Fibroblast of skin of abdomen (primary cell): ENCODE results near the gene MUC5AC.
A peak's percentile ranks its signal among the peaks of the same experiment; 100 is the strongest.

Experiments used
- DNase-seq: peaks from one replicate; pipeline ENCODE4 v3.0.0-alpha.2; 2013

Gene MUC5AC

GRCh38 chr11:1121813-1122663 lies 35.7 kb upstream of the MUC5AC start:
- no peak for DNase-seq

- no peak for DNase-seq
Measured at GRCh38 chr11:1122664-1123002, 35.1 kb upstream of the MUC5AC start.

DNA sequence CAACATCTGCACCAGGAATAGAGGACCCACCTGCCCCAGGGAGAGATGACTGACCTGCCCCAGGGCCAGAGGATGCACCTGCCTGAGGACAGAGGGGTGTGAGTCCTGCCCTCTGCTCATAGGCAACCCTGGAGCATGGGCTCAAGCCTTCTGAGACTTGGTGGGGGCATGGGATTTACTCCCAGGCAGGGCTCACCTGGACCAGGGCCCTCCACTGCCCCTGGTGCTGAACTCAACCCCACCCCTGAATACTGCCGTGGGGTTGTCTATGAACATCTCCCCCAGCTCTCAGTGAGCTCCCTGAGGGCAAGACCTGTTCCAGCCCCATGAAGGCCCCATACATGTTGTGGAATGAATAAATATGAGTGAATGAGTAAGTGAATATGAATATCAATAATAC lies 33.8 kb upstream of the MUC5AC start:
- no peak for DNase-seq

- DNase-seq: no peak
Measured at GRCh38 chr11:1125803-1126202, 31.9 kb upstream of the MUC5AC start.

- no peak for DNase-seq
Measured at GRCh38 chr11:1126491-1126926, 31.2 kb upstream of the MUC5AC start.

GRCh38 chr11:1126935-1127663 lies 30.7 kb upstream of the MUC5AC start:
- DNase-seq: no peak

- DNase-seq: no peak
Measured at GRCh38 chr11:1127664-1128162, 30.0 kb upstream of the MUC5AC start.

GRCh38 chr11:1128311-1129142 lies 29.2 kb upstream of the MUC5AC start:
- DNase-seq: no peak

DNA sequence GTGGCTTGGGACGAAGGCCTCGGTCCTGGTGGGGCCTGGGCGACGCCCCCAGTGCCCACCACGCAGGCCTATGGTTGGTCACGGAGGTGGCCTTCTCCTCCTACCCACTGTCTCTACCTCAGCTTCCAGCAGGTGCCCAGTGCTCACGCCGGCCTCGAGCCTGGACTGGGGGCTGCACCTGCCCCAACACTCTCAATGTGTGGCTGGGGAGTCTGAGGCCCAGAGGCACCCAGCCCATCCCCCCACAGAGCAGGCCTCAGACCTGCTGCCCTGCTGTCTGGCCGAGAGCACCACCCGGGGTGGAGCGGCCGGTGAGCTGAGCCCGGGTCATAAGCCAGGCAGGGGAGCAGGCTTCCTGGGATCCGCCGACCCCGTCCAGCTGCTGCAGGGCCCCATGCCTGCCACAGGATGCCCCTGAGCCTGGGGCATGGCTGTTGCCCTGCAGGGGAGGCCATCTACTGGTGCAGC lies 28.6 kb upstream of the MUC5AC start:
- DNase-seq: no peak

DNA sequence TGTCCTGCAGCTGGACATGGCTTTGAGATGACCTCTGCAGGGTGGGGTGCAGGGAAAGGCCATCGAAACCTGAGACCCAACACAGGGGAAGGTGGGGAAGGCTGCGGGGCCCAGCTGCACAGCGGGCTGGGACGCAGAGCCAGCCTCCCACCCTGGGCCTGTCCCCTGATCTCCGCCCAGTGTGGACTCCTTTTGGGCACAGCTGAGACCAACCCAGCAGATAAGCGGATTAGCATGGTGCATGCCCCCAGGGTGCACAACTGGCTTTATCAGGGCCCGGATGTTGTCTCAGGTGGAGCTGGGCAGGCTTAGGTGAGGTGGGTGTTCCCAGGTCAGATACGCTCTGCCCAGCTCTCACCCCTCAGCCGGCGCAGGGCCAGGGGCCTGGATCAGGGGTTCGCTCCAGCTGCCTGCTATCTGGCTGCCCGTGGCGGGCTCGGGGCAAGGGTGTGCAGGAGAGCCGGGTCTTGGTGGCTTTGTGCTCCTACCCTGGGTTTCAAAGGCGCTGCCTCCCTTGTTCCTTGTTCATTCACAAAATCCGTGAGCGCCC lies 28.1 kb upstream of the MUC5AC start:
- DNase-seq: no peak

DNA sequence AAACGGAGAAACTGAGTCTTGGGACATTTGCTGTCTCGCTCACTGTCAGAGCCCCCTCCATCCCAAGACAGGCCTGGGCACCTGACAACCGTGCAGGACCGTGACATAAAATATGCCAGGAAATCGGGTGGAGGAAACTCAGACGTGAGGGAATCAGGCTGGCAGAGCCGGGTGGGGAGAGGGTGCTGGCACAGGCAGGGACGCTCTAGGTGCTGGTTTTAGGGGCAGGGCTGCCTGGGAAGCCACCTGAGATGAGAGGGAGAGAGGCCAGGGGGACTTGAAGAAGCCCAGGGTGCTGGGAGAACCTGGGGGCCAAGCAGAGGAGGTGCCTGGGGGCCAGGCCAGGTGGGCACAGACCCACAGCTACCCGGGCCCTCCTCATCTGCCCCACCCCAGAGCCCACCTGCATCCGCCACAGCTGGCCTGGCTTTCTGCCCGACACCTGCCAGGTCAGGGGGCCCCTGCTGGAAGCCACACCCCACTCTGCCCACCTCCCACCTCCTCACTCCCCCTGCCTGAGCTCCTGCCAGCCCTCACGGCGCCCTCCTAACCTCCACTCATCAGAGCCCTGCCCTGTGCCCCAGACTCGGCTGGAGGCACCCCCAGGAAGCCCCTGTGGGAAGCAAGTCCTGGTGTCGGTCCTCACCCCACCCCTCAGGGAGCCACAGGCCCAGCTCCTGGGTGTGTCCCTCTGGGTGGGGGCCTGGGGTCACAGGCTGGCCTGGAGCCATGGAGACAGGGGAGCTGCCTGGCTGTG lies 27.3 kb upstream of the MUC5AC start:
- no peak for DNase-seq

- no peak for DNase-seq
Measured at GRCh38 chr11:1131033-1131911, 26.5 kb upstream of the MUC5AC start.

GRCh38 chr11:1134848-1135445 lies 22.8 kb upstream of the MUC5AC start:
- no peak for DNase-seq

GRCh38 chr11:1138097-1138496 lies 19.7 kb upstream of the MUC5AC start:
- DNase-seq: no peak

DNA sequence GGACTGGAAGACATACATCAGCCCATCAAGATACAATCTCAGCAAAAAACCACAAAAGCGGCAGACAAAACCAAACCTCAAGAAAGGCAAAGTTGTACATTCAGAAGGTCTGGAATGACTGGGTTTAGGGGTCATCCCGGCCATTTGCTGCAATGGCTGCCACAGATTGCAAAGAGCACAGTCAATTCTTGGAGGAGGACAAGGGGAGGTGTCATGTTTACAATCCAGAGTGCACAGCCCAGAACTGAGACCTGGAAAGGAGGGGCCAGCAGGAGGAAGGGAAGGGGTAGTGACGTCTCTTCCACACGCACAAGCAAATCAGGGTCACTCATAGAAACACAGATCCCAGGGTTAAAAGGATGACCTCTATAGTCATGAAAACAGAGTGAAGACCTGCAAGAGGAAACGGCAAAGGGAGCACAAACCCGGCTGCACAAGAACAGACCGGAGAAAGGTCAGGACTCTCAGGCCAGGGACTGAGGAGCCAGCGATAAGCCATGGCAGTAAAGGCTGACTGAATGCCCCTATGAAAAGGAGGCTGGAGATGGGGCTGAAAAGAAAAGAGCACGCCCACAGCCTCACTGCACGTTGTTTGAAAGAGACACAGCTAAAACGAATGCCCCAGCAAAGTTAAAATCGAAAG lies 18.2 kb upstream of the MUC5AC start:
- peak; percentile 6 for DNase-seq

DNA sequence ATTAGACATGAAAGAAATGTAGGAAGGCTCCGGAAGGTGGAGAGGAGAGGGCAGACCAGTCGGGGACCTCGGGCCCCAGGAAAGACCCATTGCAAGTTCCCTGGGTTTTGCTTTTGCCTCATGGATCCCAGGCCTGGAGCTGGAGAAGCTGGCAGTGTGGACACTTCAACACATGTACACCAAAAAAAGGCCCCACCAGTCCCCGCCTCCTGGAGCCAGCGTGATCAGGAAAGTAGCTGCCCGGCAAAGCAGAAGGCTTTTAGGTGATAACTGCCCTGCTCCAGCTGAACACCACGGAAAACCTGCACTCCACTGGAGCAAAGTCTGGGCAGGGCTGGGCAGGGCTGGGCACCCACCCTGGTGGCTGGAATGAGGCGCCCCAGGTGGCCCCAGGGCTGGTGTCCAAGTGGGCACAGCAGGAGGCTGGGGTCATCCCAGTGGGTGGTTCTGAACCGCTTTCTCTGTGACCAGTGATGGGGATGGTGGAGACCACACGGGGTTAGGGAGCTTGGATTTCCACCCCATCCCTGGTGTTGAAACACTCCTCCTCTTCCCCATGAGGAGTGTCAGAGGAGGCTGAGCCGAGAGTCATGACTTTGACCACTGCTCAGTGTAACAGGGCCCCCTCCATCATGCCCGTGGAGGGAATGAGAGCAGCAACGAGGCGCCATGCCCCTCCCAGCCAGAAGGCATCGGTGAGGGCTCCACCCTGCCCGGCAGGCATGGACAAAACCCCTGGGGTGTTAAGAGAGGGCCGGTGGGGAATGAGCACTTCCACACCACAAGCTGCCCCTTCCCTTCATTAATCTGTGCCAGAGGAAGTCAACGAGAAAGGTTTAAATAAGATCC lies 16.9 kb upstream of the MUC5AC start:
- no peak for DNase-seq

GRCh38 chr11:1146365-1146764 lies 11.4 kb upstream of the MUC5AC start:
- no peak for DNase-seq

DNA sequence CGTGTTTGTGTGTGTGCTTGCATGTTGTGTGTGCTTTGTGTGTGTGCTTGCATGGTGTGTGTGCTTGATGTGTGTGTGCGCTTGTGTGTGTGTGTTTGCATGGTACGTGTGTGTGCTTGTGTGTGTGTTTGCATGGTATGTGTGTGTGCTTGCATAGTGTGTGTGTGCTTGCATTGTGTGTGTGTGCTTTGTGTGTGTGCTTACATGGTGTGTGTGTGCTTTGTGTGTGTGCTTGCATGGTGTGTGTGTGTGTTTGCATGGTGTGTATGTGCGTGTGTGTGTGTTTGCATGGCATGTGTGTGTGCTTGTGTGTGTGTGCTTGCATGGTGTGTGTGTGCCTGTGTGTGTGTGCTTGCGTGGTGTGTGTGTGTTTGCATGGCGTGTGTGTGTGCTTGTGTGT lies 10.0 kb upstream of the MUC5AC start:
- no peak for DNase-seq

DNA sequence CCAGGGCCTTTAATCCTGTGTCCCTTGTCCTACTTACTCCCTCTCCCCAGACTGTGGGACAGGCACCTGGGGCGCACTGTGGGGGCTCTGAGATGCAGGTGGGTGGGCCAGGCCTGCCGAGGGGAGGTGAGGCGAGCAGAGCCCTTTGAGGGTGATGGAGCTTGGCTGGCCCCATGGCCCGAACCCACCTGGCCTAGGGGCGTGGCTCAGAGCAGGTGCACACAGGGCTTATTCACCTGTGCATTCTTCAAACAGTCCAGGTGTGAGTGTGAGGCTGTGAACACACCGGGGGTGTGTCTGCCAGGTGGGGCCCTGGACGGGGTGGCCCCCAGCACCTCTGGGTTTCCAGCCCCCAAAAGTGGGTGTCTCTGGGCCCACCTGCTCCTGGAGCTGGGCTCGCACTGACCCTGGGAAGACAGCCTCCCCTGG lies 9.0 kb upstream of the MUC5AC start:
- no peak for DNase-seq
